CD4-positive, alpha-beta memory T cell (primary cell): ENCODE results near the gene TBC1D12. TPM values are rescaled to one million over a fixed set of nuclear protein-coding genes. Genes with fewer than 3 reads are reported as not detected.
A peak's percentile ranks its signal among the peaks of the same experiment; 100 is the strongest.

Source experiments
- CTCF ChIA-PET: fragments of 350-600 bp; sonication (Branson Sonifier 250); formaldehyde crosslinking; loops from one replicate; lab custom pipeline; 2021; ENCODE audit warnings: inconsistent platforms; ENCODE audit not compliant: partially characterized antibody; lab: Charles Lee
- POLR2A ChIA-PET: fragments of 350-600 bp; sonication (Branson Sonifier 250); formaldehyde crosslinking; loops from one replicate; lab custom pipeline; 2021; ENCODE audit not compliant: partially characterized antibody; lab: Charles Lee
- DNase-seq, 5 donors: peaks; one replicate each; pipeline versions ENCODE4 v3.0.0 to v3.0.0-alpha.2; 2020 to 2022; ENCODE audit warnings: mixed read lengths in 1 of 5
- H3K27ac ChIP-seq: one replicate; pipeline ENCODE4 v1.7.0; 2013; ENCODE audit warnings: low read depth, low read length
- H3K27me3 ChIP-seq: 2 replicates; pipeline ENCODE4 v1.7.0; 2013; ENCODE audit warnings: mild to moderate bottlenecking, low read length, moderate library complexity; ENCODE audit not compliant: insufficient read depth
- H3K36me3 ChIP-seq: 2 replicates; pipeline ENCODE4 v1.7.0; 2013; ENCODE audit warnings: mild to moderate bottlenecking, low read length, moderate library complexity; ENCODE audit not compliant: insufficient read depth
- H3K4me1 ChIP-seq: 2 replicates; pipeline ENCODE4 v1.7.0; 2013; ENCODE audit warnings: mild to moderate bottlenecking, low read length, moderate library complexity; ENCODE audit not compliant: insufficient read depth
- H3K4me3 ChIP-seq, 2 donors: one replicate each; pipeline ENCODE4 v1.7.0; 2013; ENCODE audit warnings: low read length in 2 of 2, mild to moderate bottlenecking in 1 of 2
- H3K9me3 ChIP-seq, 2 donors: one replicate each; pipeline ENCODE4 v1.7.0; 2013; ENCODE audit warnings: low read length in 2 of 2, control low read depth in 1 of 2; ENCODE audit not compliant: control insufficient read depth in 1 of 2
- H3K27ac Mint-ChIP-seq, 7 donors: one replicate each; pipeline ENCODE4 v1.8.0; 2020 to 2021; ENCODE audit warnings: mixed read lengths in 7 of 7, mild to moderate bottlenecking in 6 of 7, inconsistent platforms in 3 of 7, moderate library complexity in 3 of 7
- H3K27me3 Mint-ChIP-seq, 2 donors: one replicate each; pipeline ENCODE4 v1.8.0; 2020 to 2021; ENCODE audit warnings: mixed read lengths in 2 of 2
- H3K36me3 Mint-ChIP-seq, 2 donors: one replicate each; pipeline ENCODE4 v1.8.0; 2020 to 2021; ENCODE audit warnings: mixed read lengths in 2 of 2, inconsistent platforms in 1 of 2, mild to moderate bottlenecking in 1 of 2
- H3K4me1 Mint-ChIP-seq, 4 donors: one replicate each; pipeline ENCODE4 v1.8.0; 2020 to 2021; ENCODE audit warnings: mixed read lengths in 4 of 4, mild to moderate bottlenecking in 1 of 4
- H3K4me3 Mint-ChIP-seq, 8 donors: one replicate each; pipeline ENCODE4 v1.8.0; 2020 to 2021; ENCODE audit warnings: mixed read lengths in 8 of 8, mild to moderate bottlenecking in 7 of 8, moderate library complexity in 6 of 8, inconsistent platforms in 3 of 8
- H3K9me3 Mint-ChIP-seq, 8 donors: one replicate each; pipeline ENCODE4 v1.8.0; 2020 to 2021; ENCODE audit warnings: mixed read lengths in 8 of 8, mild to moderate bottlenecking in 5 of 8, inconsistent platforms in 3 of 8, moderate library complexity in 1 of 8
- intact Hi-C: fragments of 100-400 bp; cut with micrococcal nuclease; formaldehyde crosslinking; loops from one replicate; pipeline ENCODE4 v1.15.1; 2023
- polyA plus RNA-seq, 2 donors: library from polyadenylated mRNA; unstranded; fragments of 300-500 nt; fragmentation: Illumina TruSeq; gene quantifications; one replicate each; pipeline ENCODE4 v1.2.3, GENCODE V29; 2021
- total RNA-seq, 2 experiments: library from RNA; stranded (reverse); gene quantifications; one replicate each; pipeline ENCODE4 v1.2.3, GENCODE V29; 2021

Gene TBC1D12
- total and polyA plus RNA-seq, 4 experiments from 2014 or later = 0.30 to 0.96 TPM; not detected in 2

- peaks cover 0 to 6% (median 2%) of the 10 kb centered on the region in 8 donors for H3K9me3 Mint-ChIP-seq
- peaks cover 3 to 4% of the 10 kb centered on the region in 2 donors for H3K27me3 Mint-ChIP-seq
- CTCF ChIA-PET = no interaction called here
- no peak overlapping the region for H3K4me3 ChIP-seq
- POLR2A ChIA-PET = no interaction called here
- H3K4me1 Mint-ChIP-seq = no peaks in the 10 kb centered on the region
- no peak overlapping the region for H3K27ac ChIP-seq
- no peak overlapping the region for H3K27ac Mint-ChIP-seq
- no peaks in the 10 kb centered on the region for H3K4me1 ChIP-seq
- H3K36me3 Mint-ChIP-seq = no peaks in the 10 kb centered on the region
- intact Hi-C loops = no loop called here
- H3K4me3 Mint-ChIP-seq = no peak overlapping the region
- no peaks in the 10 kb centered on the region for H3K9me3 ChIP-seq
- no peak for DNase-seq
- H3K27me3 ChIP-seq = no peaks in the 10 kb centered on the region
- H3K36me3 ChIP-seq = no peaks in the 10 kb centered on the region
Measured at GRCh38 chr10:94490789-94491039, 88.4 kb downstream of the TBC1D12 start.

GRCh38 chr10:94493463-94493862 is 91.1 kb downstream of the TBC1D12 start:
- POLR2A ChIA-PET = no interaction called here
- Histone ChIP-seq H3K4me3 (no peak overlapping the region), H3K36me3 (no peaks in the 10 kb centered on the region), H3K27ac (no peak overlapping the region), H3K9me3 (no peaks in the 10 kb centered on the region), H3K27me3 (no peaks in the 10 kb centered on the region), H3K4me1 (no peaks in the 10 kb centered on the region)
- H3K4me3 Mint-ChIP-seq = no peak overlapping the region
- H3K27ac Mint-ChIP-seq = no peak overlapping the region
- H3K27me3 Mint-ChIP-seq = peaks cover 2 to 6% of the 10 kb centered on the region in 2 donors
- H3K9me3 Mint-ChIP-seq = peaks cover 0 to 5% (median 0%) of the 10 kb centered on the region in 8 donors
- DNase-seq = no peak
- H3K36me3 Mint-ChIP-seq = no peaks in the 10 kb centered on the region
- no peaks in the 10 kb centered on the region for H3K4me1 Mint-ChIP-seq
- intact Hi-C loops = no loop called here
- CTCF ChIA-PET = no interaction called here

- Histone ChIP-seq H3K4me3 (no peak overlapping the region), H3K4me1 (no peaks in the 10 kb centered on the region), H3K27me3 (no peaks in the 10 kb centered on the region), H3K27ac (no peak overlapping the region), H3K9me3 (no peaks in the 10 kb centered on the region), H3K36me3 (no peaks in the 10 kb centered on the region)
- Mint-ChIP-seq H3K27me3 (peaks cover 0 to 2% of the 10 kb centered on the region in 2 donors), H3K4me3 (no peak overlapping the region), H3K9me3 (no peaks in the 10 kb centered on the region), H3K4me1 (no peaks in the 10 kb centered on the region), H3K36me3 (no peaks in the 10 kb centered on the region), H3K27ac (no peak overlapping the region)
- intact Hi-C loops = no loop called here
- DNase-seq = no peak
- ChIA-PET CTCF (no interaction called here), POLR2A (no interaction called here)
Measured at GRCh38 chr10:94496010-94496409, 93.7 kb downstream of the TBC1D12 start.

DNA sequence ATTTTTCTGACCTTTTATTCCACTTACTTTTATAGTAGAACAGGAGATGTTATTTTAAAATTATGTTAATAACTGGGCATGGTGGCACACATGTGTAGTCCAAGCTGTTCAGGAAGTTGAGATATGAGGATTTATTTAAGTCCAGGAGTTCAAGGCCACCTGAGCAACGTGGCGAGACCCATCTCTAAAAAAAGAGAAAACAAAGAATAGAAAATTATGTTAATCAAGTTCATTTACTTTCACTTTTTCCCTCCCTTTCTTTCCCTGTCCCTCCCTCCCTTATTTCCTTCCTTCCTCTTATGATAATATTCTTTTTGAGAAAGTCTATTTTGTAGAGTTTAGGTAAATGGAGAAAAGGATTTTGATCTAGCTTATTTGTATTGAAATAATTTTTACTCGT is 94.3 kb downstream of the TBC1D12 start:
- H3K4me1 Mint-ChIP-seq = no peaks in the 10 kb centered on the region
- H3K36me3 ChIP-seq = no peaks in the 10 kb centered on the region
- peak overlapping the region in 1 of 8 donors; percentile 50 for H3K4me3 Mint-ChIP-seq
- no peak for DNase-seq
- no peaks in the 10 kb centered on the region for H3K9me3 ChIP-seq
- ChIA-PET POLR2A (no interaction called here), CTCF (no interaction called here)
- intact Hi-C loops = no loop called here
- no peaks in the 10 kb centered on the region for H3K4me1 ChIP-seq
- H3K4me3 ChIP-seq = no peak overlapping the region
- H3K27ac ChIP-seq = no peak overlapping the region
- H3K36me3 Mint-ChIP-seq = no peaks in the 10 kb centered on the region
- H3K27me3 Mint-ChIP-seq = peaks cover 0 to 2% of the 10 kb centered on the region in 2 donors
- H3K27me3 ChIP-seq = no peaks in the 10 kb centered on the region
- H3K9me3 Mint-ChIP-seq = no peaks in the 10 kb centered on the region
- no peak overlapping the region for H3K27ac Mint-ChIP-seq

- Mint-ChIP-seq H3K4me3 (no peak overlapping the region), H3K27ac (no peak overlapping the region), H3K4me1 (no peaks in the 10 kb centered on the region), H3K36me3 (no peaks in the 10 kb centered on the region), H3K9me3 (no peaks in the 10 kb centered on the region), H3K27me3 (peaks cover 1 to 2% of the 10 kb centered on the region in 2 donors)
- no peak for DNase-seq
- Histone ChIP-seq H3K9me3 (no peaks in the 10 kb centered on the region), H3K4me3 (no peak overlapping the region), H3K4me1 (no peaks in the 10 kb centered on the region), H3K27me3 (no peaks in the 10 kb centered on the region), H3K27ac (no peak overlapping the region), H3K36me3 (no peaks in the 10 kb centered on the region)
- intact Hi-C loops = no loop called here
- ChIA-PET POLR2A (no interaction called here), CTCF (no interaction called here)
Measured at GRCh38 chr10:94500063-94500462, 97.7 kb downstream of the TBC1D12 start.

DNA sequence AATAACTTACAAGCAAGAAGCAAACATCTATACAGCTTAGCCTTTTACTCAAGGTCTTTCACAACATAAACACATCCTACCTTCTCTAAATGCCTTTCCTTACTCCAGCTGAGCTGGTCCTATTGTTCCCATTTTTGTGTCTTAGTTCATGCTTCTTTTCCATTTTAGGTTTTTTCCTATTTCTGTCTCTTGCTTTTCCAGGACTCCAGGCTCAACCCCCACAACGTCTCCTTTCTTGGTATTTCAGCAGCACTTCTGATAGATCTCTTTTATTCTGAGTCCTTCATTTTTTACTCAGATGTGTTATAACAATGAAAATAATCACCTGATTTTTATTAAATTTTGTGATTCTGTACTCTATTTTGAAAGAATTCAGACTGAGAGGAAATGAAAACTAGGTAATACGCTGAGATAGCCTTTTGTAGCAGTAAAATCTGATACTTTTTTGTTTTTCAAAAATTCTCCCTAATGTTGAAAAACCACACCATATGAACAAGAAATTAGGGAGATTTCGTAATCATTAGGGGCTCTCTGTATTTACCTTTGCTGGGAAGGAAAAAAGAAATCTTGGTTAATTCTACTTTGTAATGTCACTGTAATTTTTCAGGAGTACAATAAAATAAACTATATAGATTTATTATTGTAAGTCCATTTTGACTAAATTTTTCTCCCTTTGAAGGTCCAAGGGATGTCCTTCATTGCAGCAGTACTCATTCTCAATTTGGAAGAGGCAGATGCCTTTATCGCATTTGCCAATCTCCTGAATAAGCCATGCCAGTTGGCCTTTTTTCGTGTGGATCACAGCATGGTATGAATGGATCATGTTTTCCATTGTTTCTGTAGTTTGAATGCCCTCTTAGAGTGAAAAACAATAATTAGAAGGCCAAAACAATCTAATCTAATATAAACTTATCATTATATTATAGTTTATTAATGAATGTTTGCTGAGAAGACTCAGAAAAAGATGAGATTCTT is 119.2 kb downstream of the TBC1D12 start:
- H3K36me3 Mint-ChIP-seq = no peaks in the 10 kb centered on the region
- no peak for DNase-seq
- no peaks in the 10 kb centered on the region for H3K9me3 Mint-ChIP-seq
- Histone ChIP-seq H3K4me1 (no peaks in the 10 kb centered on the region), H3K27ac (no peak overlapping the region), H3K9me3 (no peaks in the 10 kb centered on the region), H3K36me3 (no peaks in the 10 kb centered on the region), H3K27me3 (no peaks in the 10 kb centered on the region), H3K4me3 (no peak overlapping the region)
- ChIA-PET CTCF (no interaction called here), POLR2A (no interaction called here)
- H3K4me1 Mint-ChIP-seq = no peaks in the 10 kb centered on the region
- no peak overlapping the region for H3K27ac Mint-ChIP-seq
- no peak overlapping the region for H3K4me3 Mint-ChIP-seq
- peaks cover 4 to 5% of the 10 kb centered on the region in 2 donors for H3K27me3 Mint-ChIP-seq
- intact Hi-C loops = no loop called here

DNA sequence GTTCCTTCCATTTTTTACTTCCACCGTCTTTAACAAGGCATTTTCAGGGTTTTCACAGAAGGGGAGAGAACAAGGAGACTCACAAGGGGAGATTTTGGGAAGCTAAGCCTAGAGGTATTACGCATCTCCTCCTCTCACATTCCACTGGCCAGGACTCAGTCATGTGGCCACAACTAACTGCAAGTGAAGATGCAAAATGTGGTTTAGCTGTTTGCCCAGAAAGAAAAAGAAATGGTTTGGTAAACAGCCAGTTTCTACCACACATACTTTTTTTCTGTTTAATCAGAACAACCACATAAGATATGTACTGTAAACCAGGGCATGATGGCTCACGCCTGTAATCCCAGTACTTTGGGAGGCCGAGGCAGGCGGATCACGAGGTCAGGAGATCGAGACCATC is 121.8 kb downstream of the TBC1D12 start:
- CTCF ChIA-PET = no interaction called here
- Histone ChIP-seq H3K27me3 (no peaks in the 10 kb centered on the region), H3K4me3 (no peak overlapping the region), H3K4me1 (no peaks in the 10 kb centered on the region), H3K27ac (no peak overlapping the region), H3K36me3 (no peaks in the 10 kb centered on the region), H3K9me3 (no peaks in the 10 kb centered on the region)
- no peak for DNase-seq
- no peaks in the 10 kb centered on the region for H3K36me3 Mint-ChIP-seq
- POLR2A ChIA-PET = no interaction called here
- no peaks in the 10 kb centered on the region for H3K9me3 Mint-ChIP-seq
- intact Hi-C loops = no loop called here
- no peak overlapping the region for H3K27ac Mint-ChIP-seq
- H3K27me3 Mint-ChIP-seq = peaks cover 4 to 5% of the 10 kb centered on the region in 2 donors
- no peak overlapping the region for H3K4me3 Mint-ChIP-seq
- no peaks in the 10 kb centered on the region for H3K4me1 Mint-ChIP-seq
